AG08396 (cell line): ENCODE measurements around the gene SERPINA10.
"Not testable (repeated sequence)": the region's sequence is repeated elsewhere in the genome, so short reads cannot be mapped to it uniquely, and the experiment has no call there.

ENCODE experiments used
- DNase-seq: peaks from one replicate; pipeline ENCODE4 v3.0.0; 2012; ENCODE audit warnings: low spot score, mixed read lengths

SERPINA10 gene

DNA sequence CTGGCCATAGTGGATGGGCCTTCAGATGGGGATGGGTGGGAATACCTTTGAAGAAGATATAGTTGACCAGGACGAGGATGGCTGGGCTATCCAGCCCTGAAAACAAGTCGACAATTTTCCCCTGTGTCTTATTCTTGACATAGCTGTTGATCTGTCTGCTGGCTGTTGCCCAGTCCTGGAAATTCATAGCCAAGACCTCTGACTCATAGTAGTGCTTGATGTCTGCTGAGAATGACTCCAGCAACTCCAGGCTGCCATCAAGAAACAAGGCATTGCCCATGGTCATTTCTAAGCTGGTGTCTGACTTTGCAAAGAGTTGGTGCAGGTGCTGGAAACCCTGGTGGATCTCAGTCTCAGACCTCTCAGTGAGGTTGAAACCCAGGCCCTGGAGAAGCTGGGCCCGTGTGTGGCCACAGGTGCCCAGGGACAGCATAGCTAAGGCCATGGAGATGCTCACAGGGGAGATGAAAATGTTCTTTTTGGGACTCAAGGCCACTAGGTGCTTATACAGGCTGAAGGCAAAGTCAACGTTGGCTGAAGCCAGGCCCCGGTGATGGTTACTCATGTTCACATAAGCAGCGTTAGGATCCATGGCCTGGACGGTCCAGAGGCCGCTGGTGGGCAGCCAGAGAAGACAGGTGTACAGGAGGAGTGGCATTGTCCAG is 21.1 kb upstream of the SERPINA10 start:
- no peak for DNase-seq

DNA sequence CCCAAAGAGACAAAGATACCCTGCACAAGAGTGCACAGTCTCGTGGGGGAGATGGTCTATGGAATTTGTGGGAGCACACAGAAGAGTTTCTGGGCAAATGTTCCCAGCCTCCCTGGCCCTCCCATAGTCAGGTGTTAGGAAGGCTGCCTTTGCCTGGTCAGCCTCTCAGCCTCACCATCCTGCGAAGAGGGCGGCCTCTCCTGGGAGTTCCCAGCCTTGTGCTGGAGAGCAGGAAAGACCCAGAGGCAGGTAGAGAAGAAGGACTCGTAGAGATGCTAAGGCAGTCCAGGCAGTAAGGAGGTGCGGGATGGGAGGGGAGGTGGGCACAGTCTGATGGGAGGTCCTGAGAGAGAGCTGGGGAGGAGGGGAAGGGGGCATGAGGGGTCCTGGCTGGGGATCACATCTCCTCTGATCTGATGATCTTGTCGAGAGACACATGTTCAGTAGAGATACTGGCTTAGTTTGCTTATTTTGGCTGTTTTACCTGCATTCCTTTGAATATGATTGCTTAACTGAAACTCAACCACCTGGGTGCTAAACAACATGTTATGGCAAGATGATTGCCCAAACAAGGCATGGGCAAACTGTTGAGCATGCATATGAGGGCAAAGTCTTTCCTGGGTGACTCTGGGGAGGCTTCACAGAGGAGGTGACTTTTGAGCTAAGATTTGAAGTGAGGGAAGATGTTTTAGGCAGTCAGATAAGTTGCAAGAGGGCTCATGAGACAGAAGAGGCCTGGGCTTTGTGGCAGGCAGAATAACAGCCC is 19.6 kb upstream of the SERPINA10 start:
- DNase-seq = no peak

DNA sequence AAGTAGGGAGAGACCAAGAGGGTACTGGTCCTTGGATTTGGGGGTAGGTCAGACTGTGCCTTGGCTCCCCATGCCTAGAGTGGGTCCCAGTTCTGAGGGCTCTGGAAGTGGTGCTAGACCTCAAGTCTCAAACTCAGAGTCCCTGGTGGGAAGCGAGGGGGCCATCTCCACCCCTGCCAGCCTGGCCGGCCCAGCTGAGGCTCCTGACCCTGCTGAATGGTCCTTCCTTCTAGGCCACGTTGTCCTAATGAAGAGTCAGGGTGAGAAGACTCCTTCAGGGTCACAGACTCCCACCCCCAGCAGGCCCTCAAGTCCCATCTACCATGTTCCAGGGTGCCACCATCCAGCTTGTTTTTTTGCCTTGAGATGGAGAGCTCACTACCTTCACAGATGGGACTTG is 17.2 kb upstream of the SERPINA10 start:
- DNase-seq = no peak

DNA sequence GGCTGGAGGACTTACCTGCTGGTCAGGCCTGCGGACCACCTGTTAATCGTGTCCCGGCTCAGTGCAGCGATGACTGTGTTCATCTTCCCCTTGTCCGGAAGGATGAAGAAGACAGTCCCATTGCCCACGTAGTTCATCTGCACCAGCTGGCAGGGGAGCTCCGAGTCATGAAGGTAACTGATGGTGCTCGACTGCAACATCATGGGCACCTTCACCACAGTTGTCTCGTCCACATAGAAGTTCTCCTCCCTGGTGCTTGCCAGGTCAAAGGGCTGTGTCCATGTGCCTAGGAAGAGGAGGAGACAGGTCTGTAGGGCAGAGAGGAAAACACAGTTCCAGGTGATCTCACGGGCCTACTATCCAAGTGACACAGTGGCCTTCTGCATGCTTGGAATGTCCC is 16.7 kb upstream of the SERPINA10 start:
- no peak for DNase-seq

DNA sequence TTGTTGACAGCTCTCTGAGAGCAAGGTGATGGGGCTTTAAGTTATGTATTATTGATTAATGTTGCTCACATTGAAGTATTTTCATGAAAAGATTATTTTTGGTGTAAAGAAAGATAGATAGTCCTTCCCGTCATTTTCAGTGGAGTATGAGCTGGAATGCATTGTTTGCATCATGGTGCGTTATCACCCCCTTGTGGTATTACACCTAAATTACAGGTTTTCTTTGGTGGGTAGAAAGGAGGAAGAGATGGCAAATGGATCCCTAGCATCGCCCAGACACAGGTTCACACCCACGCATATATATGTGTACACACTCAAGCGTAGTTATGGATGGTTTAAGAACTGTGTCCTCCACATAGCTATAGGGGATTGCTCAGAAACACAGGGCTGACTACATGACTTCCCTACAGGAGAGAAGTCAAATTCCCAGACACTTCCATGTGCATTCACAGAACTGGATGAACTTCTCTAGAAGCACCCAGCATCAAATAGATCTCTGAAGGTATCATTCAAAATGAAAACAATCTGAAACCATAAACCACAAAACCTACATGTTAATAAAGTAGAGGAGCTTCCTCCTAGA is 14.4 kb upstream of the SERPINA10 start:
- DNase-seq = no peak

DNA sequence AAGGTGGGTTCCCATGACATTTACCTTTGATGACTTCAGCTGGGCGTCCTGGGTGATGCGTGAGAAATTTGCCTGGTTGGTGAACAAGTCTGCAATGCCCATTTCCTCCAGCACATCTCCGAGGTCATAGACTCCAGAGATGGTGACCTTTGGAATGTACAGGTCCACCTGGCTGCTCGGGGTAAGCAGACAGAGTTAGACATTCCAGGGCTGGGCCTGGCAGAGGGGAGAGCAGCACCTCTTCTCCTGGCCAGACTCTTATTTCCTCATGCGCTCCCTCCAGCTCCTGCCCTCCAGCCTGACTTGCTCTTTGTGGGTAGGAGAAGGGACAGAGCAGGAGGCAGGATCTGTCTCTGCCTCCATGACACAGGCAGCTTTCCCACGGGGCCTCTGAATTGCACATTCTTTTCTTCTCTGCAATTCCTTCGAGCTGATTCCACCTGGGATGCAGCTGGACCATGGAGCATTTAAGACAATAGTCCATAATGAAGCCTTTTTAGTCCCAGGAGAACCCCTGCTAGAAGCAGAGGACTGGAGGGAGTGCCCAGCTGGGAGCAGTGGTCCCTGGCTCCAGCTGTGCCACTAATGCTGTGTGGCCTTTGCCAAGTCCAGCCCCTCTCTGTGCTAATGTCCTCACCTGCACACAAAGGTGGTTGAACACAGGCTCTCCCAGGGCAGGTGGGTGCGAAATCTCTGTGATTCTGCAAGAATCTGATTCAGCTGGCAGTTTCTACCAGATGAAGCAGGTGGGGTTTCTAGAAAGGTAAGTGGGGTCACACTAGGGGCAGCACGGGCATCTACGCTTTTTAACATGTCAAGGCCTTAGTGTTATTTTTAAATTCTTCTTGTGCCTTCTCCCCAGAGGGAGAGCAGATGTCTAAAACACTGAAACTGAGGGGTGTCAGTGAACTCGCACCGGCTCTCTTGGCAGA is 13.2 kb upstream of the SERPINA10 start:
- no peak for DNase-seq

DNA sequence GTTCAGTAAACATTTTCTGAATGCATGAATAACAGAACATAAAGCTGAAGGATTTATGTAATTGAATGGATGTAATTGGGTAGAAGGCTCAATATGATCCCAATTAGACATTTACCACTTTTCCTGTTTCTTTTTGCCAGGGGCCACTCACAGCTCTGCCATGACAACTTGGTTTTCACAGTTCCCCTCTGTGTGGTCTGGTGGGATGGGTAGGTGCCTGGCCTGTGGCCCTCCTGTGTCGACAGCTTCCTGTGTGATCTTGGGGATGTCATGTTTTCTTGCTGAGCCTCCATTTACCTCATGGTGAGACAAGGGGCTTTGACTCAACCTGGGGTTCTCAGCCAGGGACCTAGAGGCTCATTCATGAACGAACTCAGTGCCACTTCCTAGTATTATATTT is 12.6 kb upstream of the SERPINA10 start:
- no peak for DNase-seq

DNA sequence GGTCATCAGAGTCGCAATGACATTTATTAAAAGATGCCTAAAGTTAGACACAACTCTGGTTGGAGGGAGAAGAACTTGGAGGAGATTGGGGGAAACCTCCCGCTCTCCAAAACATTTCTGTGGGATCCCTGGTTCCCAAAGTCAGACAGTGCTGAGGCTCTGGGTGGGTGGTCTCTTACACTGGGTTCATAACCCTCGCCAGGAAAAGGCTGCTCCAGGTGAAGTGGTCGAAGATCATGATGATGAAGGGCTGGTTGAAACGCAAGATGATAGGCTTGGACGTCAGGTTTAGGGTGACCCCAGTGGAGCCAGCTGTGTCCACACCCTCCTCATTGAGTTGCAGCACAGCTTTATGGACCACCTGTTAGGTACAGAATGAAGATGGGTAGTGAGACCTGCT is 11.2 kb upstream of the SERPINA10 start:
- DNase-seq = no peak

DNA sequence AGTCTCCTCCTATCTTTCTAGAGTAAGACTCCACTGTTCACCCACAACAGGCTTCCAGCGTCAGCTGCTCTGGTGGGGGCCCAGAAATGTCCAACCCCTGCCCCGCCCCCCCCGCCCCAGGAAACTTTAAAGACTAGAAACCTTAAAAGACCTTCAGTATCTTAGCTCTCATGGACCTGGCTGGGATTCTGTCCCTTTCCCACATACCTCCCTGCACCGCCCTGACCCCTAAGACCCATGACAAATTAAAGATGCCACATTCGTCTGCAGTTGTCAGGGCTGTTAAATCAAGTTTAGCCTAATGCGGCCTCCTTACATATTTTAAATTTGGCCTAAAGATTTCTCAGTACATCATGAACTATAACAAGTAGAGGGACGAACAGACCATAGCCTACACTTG is 10.0 kb upstream of the SERPINA10 start:
- DNase-seq = no peak

DNA sequence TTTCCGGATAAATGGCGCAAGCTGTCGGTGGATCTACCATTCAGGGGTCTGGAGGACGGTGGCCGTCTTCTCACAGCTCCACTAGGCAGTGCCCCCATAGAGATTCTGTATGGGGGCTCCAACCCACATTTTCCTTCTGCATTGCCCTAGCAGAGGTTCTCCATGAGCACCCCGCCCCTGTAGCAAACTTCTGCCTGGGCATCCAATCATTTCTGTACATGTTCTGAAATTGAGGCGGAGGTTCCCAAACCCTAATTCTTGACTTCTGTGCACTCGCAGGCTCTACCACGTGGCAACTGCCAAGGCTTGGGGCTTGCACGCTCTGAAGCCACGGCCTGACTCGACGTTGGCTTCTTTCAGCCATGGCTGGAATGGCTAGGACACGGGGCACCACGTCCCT is 5.1 kb upstream of the SERPINA10 start:
- no peak for DNase-seq

DNA sequence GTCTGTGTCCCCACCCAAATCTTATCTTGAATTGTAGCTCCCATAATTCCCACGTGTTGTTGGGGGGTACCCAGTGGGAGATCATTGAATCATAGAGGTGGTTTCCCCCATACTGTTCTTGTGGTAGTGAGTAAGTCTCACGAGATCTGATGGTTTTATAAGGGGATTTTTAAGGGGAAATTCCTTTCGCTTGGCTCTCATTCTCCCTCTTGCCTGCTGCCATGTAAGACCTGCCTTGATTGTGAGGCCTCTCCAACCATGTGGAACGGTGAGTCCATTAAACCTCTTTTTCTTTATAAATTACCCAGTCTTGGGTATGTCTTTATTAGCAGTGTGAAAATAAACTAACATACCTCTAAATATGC is 3.1 kb upstream of the SERPINA10 start:
- not testable (repeated sequence) for DNase-seq

DNA sequence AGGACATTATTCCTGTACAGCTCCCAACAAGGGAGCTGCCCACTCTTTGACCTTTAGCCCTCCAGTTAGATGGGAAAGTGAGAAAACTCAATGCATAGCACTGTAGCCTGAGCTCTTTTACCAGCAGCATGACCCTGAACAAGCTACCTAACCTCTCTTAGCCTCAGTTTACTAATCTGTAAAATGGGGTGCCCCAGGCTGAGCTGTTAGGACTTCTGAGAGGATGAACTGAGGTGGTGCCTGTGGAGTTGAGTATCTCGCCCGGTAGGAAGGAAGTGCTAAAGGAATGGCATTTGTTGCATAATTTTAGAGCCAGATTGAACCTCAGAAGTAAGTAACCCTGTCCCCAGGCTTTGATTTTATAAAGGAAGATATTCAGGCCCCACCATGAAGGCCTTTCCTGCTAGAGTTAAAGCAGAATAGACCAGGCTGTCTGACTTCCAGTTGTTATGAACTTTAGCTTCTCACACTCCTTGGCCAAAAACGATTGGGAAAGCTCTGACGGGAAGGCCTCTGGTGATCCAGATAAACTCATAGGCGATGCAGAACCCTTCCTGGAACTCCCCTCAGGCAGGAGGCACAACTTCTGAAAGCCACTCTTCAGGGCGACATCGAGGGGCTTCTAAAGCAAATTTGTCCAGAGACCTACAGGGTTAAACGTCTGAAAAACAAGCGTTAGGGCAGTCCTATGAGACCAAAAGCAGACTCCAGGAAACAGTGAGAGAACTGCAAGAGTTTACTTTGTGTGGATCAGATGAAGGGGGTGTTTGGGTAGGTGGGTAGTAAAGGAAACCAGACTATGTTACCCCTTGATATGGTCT is 2.5 kb upstream of the SERPINA10 start:
- DNase-seq = no peak

DNA sequence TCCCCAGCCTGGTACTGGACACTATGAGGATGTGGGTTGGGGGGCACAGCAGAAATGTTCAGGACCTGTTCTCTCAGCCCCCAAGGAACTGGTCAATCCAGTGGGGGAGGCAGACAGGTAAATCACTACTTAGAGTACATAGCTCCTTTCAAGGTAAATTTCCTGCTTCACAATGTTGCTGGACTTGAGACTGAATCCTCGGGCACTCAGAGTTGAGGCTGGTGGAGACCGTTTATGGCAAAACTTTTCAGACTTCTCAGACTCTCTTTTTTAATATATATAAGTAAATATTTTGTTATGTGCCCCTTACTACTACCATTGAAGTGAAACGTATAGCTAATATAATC is 483 bp upstream of the SERPINA10 start:
- DNase-seq = no peak

DNA sequence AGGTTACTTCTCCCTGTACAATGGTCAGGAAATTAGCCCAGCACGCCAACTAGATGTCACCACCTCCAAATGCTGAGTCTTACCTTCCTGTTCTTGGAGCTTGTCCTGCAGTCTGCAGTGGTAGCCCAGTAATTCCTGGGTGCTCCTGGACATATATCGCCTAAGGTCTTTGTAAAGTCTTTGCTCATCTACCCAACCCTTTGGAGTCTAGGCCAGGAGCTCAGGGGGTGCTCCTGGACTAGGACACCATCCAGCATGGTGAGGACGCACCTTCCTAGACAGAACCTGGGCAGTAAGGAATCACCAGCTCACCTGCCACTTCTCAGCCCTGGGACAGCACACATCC is 569 bp downstream of the SERPINA10 start:
- DNase-seq = no peak

DNA sequence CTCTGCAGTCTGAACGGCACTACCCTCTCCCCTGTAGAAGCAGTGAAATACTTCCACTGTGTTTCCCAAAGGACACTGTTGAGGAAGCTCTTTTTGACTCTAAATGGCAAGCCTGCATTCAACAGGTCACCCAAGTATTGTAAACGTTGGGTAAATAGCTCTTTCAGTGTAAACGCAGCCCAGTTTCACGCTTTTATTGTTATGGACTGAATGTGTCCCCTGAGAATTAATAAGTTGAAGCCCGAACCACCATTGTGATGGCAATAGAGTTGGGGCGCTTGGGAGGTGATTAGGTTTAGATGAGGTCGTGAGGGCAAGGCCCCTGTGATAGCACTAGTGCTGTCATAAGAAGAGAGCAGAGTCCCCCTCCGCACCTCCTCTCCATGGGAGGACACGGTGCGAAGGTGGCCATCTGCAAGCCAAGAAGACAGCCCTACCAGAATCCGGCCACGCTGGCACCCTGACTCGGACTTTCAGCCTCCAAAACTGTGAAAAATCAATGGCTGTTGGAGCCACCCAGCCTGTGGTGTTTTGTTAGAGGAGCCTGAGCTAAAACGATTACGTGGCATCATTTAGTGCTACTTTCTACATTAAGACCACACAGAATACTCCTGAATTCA is 1.1 kb downstream of the SERPINA10 start:
- no peak for DNase-seq

DNA sequence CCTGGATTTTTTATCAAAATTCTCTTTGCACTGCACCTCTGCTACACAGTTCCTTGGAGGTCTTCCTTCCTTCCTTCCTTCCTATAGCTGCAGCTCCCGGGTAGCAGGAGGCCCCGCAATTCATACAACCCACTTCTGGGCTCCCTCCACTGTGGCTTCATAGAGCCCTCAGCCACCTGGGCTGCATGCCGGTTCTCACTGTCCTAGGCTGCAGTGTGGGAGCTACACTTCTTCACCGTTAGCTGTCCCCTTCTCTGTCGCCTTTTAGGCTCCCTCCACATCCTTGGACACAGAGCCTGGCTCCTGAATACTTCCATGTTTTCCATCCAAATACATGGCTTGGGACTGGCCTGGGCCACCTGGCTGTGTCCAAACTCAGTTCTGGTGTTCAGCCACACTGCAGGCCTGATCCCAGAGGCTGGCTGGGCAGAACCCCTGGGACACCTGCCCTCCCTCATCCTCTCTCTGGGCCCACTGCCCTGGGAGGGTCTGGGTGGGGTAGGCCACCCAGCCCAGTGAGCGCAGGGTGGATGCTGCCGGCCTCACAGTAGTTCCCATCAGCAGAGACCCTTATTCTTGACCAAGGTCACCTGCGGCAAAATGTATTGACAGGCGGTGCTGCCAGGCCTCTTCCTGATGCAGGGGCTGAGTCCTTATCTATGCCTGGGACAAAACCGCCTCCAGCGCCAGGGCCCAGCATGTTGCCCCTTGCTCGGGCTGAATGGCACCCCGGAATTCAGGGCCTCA is 1.7 kb downstream of the SERPINA10 start:
- DNase-seq = no peak

DNA sequence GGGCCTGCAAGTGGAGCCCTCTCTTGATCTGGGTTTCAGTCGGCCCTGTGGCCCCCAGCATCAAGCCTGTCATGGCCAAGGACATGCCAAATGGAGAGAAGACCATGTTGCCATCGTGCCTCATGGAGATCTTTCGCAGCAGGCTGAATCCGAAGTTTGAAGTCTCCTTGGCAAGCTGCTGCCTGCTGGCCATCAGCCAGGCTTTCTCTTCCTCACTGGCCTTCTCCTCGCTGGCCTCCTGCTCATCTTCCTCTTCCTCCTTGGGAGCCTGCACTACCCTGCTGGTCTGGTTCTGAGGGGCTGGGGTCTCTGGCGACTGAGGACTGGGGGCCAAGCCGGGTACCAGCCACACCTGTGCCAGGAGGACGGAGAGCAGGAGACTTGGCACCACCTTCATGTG is 2.9 kb downstream of the SERPINA10 start:
- no peak for DNase-seq

DNA sequence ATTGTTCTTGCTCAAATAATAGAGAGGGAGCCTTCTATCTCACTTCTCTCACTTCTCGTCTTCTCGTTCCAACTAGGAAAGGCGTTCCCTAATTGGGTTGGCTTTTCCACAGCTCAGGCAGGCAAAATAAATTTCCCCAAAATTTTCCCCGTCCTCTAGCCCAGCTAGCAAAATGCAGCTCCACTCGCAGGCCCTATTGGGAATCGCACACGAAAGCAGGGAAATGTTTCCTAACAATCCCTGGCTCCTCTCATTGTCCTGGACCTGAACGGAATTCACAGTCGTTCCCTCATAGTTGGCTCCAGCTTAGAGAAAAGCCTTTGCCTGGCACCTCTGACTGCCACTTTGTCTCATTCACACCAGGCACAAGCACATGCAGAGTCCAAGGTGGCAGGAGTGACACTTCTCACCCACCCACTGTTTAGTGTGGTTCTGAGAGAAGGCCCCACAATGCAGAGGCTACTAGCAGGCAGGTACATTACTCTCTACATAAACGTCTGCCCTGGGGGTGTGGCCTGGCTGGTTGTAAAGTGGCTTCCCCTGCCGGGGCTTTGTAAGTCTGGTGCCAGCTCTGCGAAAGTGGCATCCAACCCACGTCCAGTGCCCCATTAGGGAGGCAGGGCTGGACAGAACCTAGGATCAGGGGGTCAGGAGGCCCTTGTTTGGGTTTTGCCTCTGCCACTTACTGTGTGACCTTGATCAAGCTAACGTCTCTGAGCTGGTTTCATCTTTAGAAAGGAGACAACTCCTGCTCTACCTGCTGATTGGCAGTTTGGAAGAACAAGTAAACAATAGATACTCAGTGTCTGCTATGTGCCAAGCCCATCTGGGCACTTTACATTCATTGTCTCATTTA is 4.2 kb downstream of the SERPINA10 start:
- no peak for DNase-seq

DNA sequence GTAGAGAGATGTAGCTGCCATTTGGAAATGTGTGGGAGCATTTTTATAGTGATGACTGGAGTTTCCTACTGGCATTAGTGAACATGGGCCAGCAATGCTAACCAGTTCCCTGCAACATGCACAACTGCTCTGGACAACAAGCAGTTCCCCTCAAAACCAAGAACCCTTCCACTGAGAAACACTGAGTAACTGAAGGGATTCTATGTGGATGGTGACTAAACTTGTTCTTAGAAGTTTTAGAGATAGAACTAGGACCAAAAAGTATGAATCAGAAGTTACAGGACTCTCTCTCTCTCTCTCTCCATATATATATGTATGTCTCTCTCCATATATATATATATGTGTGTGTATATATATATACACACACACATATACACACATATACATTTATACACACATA is 7.9 kb downstream of the SERPINA10 start:
- DNase-seq = no peak

DNA sequence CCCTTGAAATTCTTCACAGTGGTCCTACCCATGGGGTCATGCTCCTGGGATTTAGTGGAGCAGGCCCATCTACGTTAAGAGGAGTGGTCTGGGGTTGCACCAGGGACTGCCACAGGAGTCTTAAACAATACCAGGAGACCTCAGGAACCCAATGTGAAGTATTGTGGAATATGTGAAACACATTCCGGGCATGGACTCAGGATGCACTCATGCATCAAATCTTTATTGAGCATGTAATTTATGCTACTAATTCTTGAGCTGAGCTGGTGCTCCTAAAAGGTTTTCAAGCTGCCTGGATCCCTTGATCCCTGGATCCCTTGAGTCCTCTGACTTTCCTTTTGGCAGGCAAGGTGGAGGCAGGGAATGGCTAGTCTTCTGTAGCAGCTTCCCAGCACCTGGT is 8.8 kb downstream of the SERPINA10 start:
- DNase-seq = no peak
